ENCODE measurements around the gene FAM20B.
"Not testable (repeated sequence)": the region's sequence is repeated elsewhere in the genome, so short reads cannot be mapped to it uniquely, and the experiment has no call there.

The FAM20B gene

GRCh38 chr1:179025975-179026812 is 500 bp downstream of the FAM20B start:
- DNase-seq, result peak; percentile 64

GRCh38 chr1:179026813-179027669 is 1.3 kb downstream of the FAM20B start:
- no peak for DNase-seq

GRCh38 chr1:179029321-179029759 is 3.6 kb downstream of the FAM20B start:
- no peak for DNase-seq

- no peak for DNase-seq
Observed at GRCh38 chr1:179030130-179030529, 4.4 kb downstream of the FAM20B start.

- DNase-seq, result no peak
Observed at GRCh38 chr1:179030683-179031082, 5.0 kb downstream of the FAM20B start.

- DNase-seq, result no peak
Observed at GRCh38 chr1:179031284-179031683, 5.6 kb downstream of the FAM20B start.

- DNase-seq, result no peak
Observed at GRCh38 chr1:179031855-179032513, 6.3 kb downstream of the FAM20B start.

GRCh38 chr1:179034720-179035119 is 9.0 kb downstream of the FAM20B start:
- DNase-seq, result no peak

GRCh38 chr1:179036844-179037465 is 11.3 kb downstream of the FAM20B start:
- DNase-seq, result no peak

- no peak for DNase-seq
Observed at GRCh38 chr1:179038528-179039281, 13.0 kb downstream of the FAM20B start.

- not testable (repeated sequence) for DNase-seq
Observed at GRCh38 chr1:179039502-179040174, 13.9 kb downstream of the FAM20B start.

GRCh38 chr1:179040175-179040551 is 14.5 kb downstream of the FAM20B start:
- not testable (repeated sequence) for DNase-seq

GRCh38 chr1:179042087-179042486 is 16.4 kb downstream of the FAM20B start:
- no peak for DNase-seq

GRCh38 chr1:179042700-179043099 is 17.0 kb downstream of the FAM20B start:
- no peak for DNase-seq

GRCh38 chr1:179043266-179043665 is 17.6 kb downstream of the FAM20B start:
- DNase-seq, result no peak

GRCh38 chr1:179043907-179044306 is 18.2 kb downstream of the FAM20B start:
- no peak for DNase-seq

GRCh38 chr1:179046808-179047635 is 21.3 kb downstream of the FAM20B start:
- no peak for DNase-seq

GRCh38 chr1:179047636-179047997 is 21.9 kb downstream of the FAM20B start:
- DNase-seq, result no peak

GRCh38 chr1:179048339-179049124 is 22.8 kb downstream of the FAM20B start:
- no peak for DNase-seq

GRCh38 chr1:179052776-179053175 is 27.1 kb downstream of the FAM20B start:
- no peak for DNase-seq

Measured in NCI-H510A (cell line).